ENCODE results near the gene KIF1B.
A peak's percentile ranks its signal among the peaks of the same experiment; 100 is the strongest.
"Not testable (repeated sequence)": the region's sequence is repeated elsewhere in the genome, so short reads cannot be mapped to it uniquely, and the experiment has no call there.

The KIF1B gene

GRCh38 chr1:10386761-10387676 lies 176.6 kb downstream of the KIF1B start:
- DNase-seq (ENCODE audit: low read depth), result no peak

GRCh38 chr1:10387677-10388386 lies 177.5 kb downstream of the KIF1B start:
- peak; percentile 41 for DNase-seq (ENCODE audit: low read depth)

- no peak for DNase-seq (ENCODE audit: low read depth)
These were observed 178.0 kb downstream of the KIF1B start for GRCh38 chr1:10388387-10388715.

- DNase-seq (ENCODE audit: low read depth), result no peak
These were observed 179.1 kb downstream of the KIF1B start for GRCh38 chr1:10389271-10389973.

- no peak for DNase-seq (ENCODE audit: low read depth)
These were observed 186.5 kb downstream of the KIF1B start for GRCh38 chr1:10396870-10397269.

GRCh38 chr1:10398278-10398733 lies 187.9 kb downstream of the KIF1B start:
- DNase-seq (ENCODE audit: low read depth), result no peak

- peak; percentile 88 for DNase-seq (ENCODE audit: low read depth)
These were observed 188.5 kb downstream of the KIF1B start, which contains the start of gene PGD for GRCh38 chr1:10398734-10399443. PGD (plus strand) TSS chr1:10399064; CDS start chr1:10399118, 54 bp downstream.

- no peak for DNase-seq (ENCODE audit: low read depth)
These were observed 189.1 kb downstream of the KIF1B start for GRCh38 chr1:10399444-10399941.

- DNase-seq (ENCODE audit: low read depth), result no peak
These were observed 189.6 kb downstream of the KIF1B start for GRCh38 chr1:10400013-10400412.

- peak; percentile 55 for DNase-seq (ENCODE audit: low read depth)
These were observed 190.9 kb downstream of the KIF1B start for GRCh38 chr1:10401281-10401680.

- no peak for DNase-seq (ENCODE audit: low read depth)
These were observed 192.4 kb downstream of the KIF1B start for GRCh38 chr1:10402729-10403274.

- DNase-seq (ENCODE audit: low read depth), result no peak
These were observed 196.8 kb downstream of the KIF1B start for GRCh38 chr1:10407201-10407600.

GRCh38 chr1:10415211-10415930 lies 205.0 kb downstream of the KIF1B start:
- DNase-seq (ENCODE audit: low read depth), result peak; percentile 61

GRCh38 chr1:10415967-10416366 lies 205.6 kb downstream of the KIF1B start:
- not testable (repeated sequence) for DNase-seq (ENCODE audit: low read depth)

- DNase-seq (ENCODE audit: low read depth), result not testable (repeated sequence)
These were observed 208.4 kb downstream of the KIF1B start for GRCh38 chr1:10418741-10419140.

- no peak for DNase-seq (ENCODE audit: low read depth)
These were observed 209.0 kb downstream of the KIF1B start for GRCh38 chr1:10419351-10419750.

- DNase-seq (ENCODE audit: low read depth), result no peak
These were observed 211.3 kb downstream of the KIF1B start for GRCh38 chr1:10421637-10422036.

GRCh38 chr1:10424034-10424433 lies 213.7 kb downstream of the KIF1B start:
- peak; percentile 58 for DNase-seq (ENCODE audit: low read depth)

GRCh38 chr1:10424651-10425050 lies 214.3 kb downstream of the KIF1B start:
- no peak for DNase-seq (ENCODE audit: low read depth)

GRCh38 chr1:10425826-10426534 lies 215.6 kb downstream of the KIF1B start:
- DNase-seq (ENCODE audit: low read depth), result not testable (repeated sequence)
